Non-pigmented ciliary epithelial cell (primary cell): ENCODE results near the gene CPPED1.
"Not testable (repeated sequence)": the region's sequence is repeated elsewhere in the genome, so short reads cannot be mapped to it uniquely, and the experiment has no call there.

Source experiments
- DNase-seq: peaks from one replicate; pipeline ENCODE4 v3.0.0-alpha.2; 2010; ENCODE audit warnings: low read depth

The CPPED1 gene

DNA sequence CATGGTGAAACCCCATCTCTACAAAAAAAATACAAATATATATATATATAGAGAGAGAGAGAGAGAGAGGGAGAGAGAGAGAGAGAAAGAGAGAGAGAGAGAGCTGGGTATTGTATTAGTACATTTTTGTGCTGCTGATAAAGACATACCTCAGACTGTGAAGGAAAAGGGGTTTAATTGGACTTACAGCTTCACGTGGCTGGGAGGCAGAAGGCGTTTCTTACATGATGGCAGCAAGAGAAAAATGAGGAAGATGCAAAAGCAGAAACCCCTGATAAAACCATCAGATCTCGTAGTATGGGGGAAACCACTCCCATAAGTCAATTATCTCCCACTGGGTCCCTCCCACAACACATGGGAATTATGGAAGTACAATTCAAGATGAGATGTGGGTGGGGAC lies 37.5 kb downstream of the CPPED1 start:
- not testable (repeated sequence) for DNase-seq

DNA sequence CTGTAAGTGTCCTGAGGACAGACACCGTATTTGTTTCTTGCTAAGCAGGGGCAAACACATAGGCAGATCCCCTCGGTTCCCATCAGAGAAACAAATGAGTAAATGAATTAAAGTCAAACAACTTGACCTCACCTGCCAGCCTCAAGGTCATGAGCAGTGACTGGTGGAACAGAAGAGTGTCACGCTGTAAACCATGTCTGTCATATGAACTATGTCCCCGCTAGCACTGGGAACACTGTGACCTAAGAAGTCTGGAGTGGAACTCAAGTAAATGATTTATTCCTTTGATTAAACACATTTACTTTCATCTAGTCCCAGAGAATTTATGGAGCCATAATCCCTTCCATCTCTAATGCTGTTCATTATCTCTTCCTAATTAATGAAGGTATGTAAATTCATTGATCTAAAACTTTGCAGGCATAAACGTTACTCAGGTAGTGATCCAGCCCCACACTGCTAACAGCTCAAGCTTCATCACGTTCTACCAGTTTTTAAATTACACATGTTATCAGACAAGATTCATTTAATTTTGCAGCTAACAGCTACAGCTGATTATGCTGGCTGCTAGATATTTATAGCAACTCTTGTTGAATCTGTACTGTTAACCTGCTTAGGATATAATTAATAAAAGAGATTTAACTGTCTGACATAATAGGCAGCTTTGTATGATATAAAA lies 38.7 kb downstream of the CPPED1 start:
- DNase-seq, result no peak

DNA sequence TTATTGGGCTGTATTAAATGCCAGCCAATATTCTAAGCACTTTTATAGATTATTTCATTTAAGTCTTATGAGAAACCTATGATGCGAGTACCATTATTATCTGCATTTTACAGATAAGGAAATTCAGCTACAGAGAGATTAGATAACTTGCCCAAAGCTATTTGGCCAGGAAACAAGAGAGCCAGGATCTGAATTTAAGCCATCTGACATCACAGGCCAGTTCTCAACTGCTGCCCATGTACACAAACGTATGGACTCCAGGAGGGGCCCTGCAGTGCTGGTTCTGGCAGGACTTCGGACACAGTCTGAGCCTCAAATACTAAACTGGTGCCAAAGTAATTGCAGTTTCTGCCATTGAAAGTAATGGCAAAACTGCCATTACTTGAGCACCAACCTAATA lies 40.2 kb downstream of the CPPED1 start:
- peak; percentile 20 for DNase-seq

- DNase-seq, result no peak
Measured at GRCh38 chr16:12760819-12761611, 42.7 kb downstream of the CPPED1 start.

GRCh38 chr16:12758670-12759558 lies 44.8 kb downstream of the CPPED1 start:
- DNase-seq, result no peak

DNA sequence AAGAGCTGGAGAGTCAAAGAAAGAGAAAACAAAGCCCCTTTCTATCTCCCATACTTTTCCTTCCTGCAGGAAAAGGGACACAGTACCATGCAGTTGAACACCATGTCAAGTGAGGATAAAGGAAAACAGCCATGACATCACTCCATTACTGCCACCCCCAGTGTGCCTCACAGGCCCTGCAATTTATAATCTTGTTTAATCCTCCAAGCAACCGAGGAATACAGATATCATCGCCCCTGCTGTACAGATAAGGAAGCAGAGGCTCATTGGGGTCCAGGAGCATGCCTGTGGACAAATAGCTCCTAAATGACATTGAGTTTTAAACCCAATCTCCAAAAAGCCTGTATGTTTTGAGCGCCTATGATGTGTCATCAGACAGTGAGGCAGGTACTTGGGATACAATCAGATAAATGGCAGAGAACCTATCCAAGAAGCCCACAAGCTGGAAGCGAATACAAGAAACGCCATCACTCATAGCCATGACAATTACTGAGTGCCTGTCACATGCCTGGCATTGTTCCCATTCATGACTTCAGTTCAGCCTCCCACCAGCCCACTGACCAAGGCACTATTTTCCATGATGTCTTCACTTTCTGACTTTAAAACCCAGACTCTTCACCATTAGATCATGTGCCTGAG lies 45.5 kb downstream of the CPPED1 start:
- DNase-seq, result no peak

- DNase-seq, result no peak
Measured at GRCh38 chr16:12757546-12757945, 46.1 kb downstream of the CPPED1 start.

DNA sequence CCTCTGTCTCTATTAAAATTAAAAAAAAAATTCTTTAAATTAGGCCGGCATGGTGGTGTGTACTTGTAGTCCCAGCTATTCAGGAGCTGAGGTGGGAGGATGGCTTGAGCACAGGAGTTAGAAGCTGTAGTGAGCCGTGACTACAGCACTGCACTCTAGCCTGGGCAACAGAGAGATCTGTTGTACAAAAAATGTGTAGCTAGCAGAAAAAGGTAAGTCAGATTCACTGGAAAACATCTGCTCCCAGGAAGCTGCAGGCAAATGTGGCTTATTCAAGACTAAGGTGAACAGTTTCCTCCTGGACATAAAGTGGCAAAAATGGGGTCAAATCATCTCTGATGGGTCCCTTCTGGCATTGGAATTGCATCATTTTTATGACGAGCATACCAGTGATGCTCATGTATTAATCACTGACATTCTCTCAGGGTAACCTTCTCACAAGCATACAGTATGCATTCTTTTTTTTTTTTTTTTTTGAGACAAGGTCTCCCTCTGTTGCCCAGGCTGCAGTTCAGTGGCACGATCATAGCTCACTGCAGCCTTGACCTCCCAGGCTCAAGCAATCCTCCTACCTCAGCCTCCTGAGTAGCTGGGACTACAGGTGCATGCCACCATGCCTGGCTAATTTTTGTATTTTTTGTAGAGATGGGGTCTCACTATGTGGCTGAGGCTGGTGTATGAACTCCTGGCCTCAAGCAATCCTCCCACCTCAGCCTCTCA lies 48.7 kb downstream of the CPPED1 start:
- no peak for DNase-seq

GRCh38 chr16:12753203-12754023 lies 50.3 kb downstream of the CPPED1 start:
- DNase-seq, result no peak

- DNase-seq, result no peak
Measured at GRCh38 chr16:12752159-12752558, 51.5 kb downstream of the CPPED1 start.

GRCh38 chr16:12750554-12750918 lies 53.2 kb downstream of the CPPED1 start:
- DNase-seq, result no peak

DNA sequence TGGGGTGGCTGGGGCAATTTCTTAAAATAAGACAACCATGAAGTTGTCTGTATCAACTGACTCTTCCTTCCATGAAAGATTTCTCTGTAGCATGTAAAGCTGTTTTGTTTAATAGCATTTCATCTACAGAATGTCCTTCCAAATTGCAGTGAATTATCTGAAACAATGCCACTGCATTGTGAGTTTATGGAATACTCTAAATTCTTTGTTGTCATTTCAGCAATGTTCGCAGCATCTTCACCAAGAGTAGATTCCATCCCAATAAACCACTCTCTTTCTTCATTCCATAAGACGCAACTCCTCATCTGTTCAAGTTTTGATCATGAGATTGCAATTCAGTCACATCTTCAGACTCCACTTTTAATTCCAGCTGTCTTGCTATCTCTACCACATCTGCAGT lies 54.6 kb downstream of the CPPED1 start:
- no peak for DNase-seq

GRCh38 chr16:12747827-12748226 lies 55.9 kb downstream of the CPPED1 start:
- DNase-seq, result no peak

DNA sequence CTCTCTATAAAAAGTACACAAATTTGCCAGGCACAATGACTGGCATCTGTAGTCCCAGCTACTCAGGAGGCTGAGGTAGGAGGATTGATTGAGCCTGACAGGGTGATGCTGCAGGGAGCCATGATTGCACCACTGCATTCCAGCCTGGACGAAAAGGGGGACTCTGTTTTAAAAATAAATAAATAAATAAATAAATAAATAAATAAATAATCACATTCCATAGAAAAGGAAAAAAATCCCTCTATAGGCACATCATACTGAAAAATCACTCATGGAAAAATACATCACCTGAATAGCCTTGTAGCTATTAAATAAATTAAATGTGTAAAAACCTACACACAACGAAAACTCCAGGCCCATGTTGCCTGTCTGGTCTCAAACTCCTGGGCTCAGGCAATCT lies 56.4 kb downstream of the CPPED1 start:
- no peak for DNase-seq

DNA sequence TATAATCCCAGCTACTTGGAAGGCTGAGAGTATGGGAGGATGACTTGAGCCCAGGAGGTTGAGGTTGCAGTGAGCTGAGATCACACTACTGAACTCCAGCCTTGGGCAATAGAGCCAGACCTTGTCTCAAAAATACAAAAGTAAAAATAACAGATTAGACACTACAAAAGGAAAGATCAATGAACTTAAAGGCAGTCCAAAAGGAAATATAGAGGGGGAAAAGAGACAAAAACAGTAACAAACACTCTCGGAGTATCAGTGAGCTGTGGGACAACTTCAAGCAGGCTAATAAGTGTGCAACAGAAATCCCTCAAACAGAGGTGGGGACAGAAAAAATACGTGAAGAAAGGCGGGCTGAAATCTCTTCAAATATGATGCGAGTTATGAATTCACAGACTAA lies 58.8 kb downstream of the CPPED1 start:
- no peak for DNase-seq

DNA sequence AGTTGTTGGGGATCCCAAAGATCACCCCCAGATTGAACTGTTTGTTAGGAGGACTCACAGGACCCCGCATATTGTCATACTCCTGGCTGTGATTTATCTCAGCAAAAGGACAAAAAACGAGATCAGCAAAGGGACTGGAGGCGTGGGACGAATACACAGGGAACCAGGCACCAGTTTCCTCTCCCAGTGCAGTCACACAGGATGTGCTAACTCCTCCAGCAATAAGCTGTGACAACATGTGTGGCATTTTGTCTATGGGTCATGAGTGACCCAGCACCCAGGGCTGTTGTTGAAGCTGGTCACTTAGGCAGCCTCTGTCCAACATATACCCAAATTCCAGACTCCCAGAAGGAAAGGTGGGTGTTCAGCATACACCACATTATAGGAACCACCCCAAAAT lies 60.9 kb downstream of the CPPED1 start:
- no peak for DNase-seq

DNA sequence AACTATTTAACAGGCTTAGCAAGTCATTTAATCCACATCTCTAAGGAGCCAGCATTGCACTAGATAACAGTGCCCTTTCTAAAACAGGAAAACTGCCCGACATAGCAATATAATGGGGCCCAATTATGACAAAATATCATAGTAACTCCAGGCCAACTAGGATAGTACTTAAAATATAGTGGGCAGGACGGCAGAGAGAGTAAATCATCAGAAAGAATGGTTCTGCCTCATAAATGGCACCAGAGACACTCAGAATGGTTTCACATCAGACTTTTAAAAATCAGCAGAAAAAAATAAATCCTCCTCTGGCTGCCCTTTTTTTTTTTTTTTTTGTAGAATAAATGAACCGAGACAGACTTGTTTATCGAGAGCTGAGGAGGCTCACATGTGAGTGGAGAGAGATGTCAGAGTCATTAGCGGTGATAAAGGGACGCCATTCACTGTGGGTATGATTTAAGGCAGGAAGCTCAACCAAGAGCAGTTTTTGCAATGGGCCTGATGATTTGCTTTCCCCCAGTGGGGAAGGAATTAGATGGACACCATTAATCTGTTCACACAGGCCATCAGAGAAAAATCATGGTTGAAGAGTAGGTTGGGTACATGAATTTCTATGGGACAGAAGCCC lies 62.6 kb downstream of the CPPED1 start:
- DNase-seq, result no peak

- DNase-seq, result no peak
Measured at GRCh38 chr16:12739738-12740137, 63.9 kb downstream of the CPPED1 start.

- DNase-seq, result no peak
Measured at GRCh38 chr16:12737563-12737962, 66.1 kb downstream of the CPPED1 start.

DNA sequence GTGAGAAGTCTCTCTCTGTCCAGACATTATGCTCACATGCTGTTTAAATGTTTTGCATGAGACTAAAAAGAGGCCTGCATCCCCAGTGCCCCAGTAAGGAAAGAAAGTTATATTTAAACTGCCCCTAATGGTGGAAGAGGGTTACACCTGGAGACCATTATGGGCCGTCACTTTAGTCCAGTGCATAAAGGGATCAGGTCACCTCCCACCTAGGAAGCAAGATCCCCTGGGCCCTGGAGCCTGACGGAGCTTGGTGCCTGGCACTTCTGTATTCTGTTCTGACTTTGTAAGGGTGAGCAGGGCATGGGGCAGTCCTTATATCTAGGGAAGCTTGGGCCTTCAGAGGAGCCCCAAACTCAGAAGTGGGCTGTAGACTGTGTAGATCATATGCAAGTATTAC lies 67.9 kb downstream of the CPPED1 start:
- DNase-seq, result no peak
